ENCODE data around the gene RTL1. TPM values are rescaled to one million over a fixed set of nuclear protein-coding genes. Genes with fewer than 3 reads are reported as not detected.
A peak's percentile ranks its signal among the peaks of the same experiment; 100 is the strongest.

The RTL1 gene
- total RNA-seq, 1 donor from 2014 or later = 0.15 TPM

DNA sequence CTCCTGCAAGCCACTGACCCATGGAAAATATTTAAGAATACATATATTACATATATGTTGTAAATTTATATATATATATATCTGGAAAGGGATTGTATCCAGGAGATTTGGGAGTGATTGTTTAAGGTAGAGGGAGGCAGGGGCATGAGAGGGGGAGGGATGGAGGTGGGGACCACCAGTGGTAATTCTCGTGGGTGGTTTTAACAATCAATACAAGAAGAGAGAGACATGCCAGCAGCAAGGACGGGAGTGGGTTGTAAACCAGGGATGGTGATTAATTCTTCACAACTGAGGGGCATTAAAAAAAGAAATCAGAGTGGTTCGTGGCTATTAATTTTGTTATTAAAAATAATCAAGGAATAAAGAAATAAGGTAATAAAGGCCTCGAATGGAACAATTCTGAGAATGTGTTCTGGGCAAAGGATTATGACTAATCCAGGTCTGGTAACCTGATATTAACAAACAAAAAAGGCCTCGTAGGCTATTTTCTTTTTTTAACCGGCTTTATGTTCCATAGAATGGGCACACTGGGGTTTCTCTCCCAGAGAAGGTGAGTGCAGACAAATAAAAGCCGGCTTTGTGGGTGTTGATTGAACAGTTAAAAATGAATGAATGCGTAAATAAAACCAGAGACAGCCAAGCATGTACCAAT lies 8.3 kb upstream of the RTL1 start:
- TF ChIP-seq EZH2 (IDR thresholded peaks at IDR 0.05) (no peak), CTCF (IDR thresholded peaks at IDR 0.05) (no peak), EZH2phosphoT487 (IDR thresholded peaks at IDR 0.05) (no peak)
- Mint-ChIP-seq H3K27ac (no peak overlapping the region), H3K4me1 (peaks cover 7% of the 10 kb centered on the region), H3K36me3 (no peaks in the 10 kb centered on the region), H3K27me3 (ENCODE audit: insufficient read depth, low read depth) (peaks cover 7% of the 10 kb centered on the region), H3K9me3 (no peaks in the 10 kb centered on the region), H3K4me3 (no peak overlapping the region)
- H3F3A ChIP-seq (ENCODE audit: low read depth) = peaks cover 7% of the 10 kb centered on the region
- H3K4me1 ChIP-seq = peaks cover 21% of the 10 kb centered on the region
- H2AFZ ChIP-seq (replicated peaks) = no peak overlapping the region
- no peaks in the 10 kb centered on the region for H3K9me3 ChIP-seq (ENCODE audit: low read depth)
- H4K20me1 ChIP-seq (ENCODE audit: low read depth) = no peaks in the 10 kb centered on the region
- peak overlapping the region; percentile 57 for H3K4me2 ChIP-seq
- no peaks in the 10 kb centered on the region for H3K36me3 ChIP-seq
- H3K9ac ChIP-seq = no peak overlapping the region
- no peaks in the 10 kb centered on the region for H3K27me3 ChIP-seq
- no peaks in the 10 kb centered on the region for H3K79me2 ChIP-seq (ENCODE audit: low read depth)
- no peak overlapping the region for H3K4me3 ChIP-seq
- H3K27ac ChIP-seq = no peak overlapping the region
- peak; percentile 30 for DNase-seq (ENCODE audit: low spot score)

GRCh38 chr14:100910888-100911664 lies 7.6 kb upstream of the RTL1 start:
- H3F3A ChIP-seq (ENCODE audit: low read depth) = peaks cover 14% of the 10 kb centered on the region
- H3K27ac ChIP-seq = no peak overlapping the region
- no peaks in the 10 kb centered on the region for H4K20me1 ChIP-seq (ENCODE audit: low read depth)
- Mint-ChIP-seq H3K36me3 (no peaks in the 10 kb centered on the region), H3K4me1 (peaks cover 10% of the 10 kb centered on the region), H3K4me3 (no peak overlapping the region), H3K27ac (no peak overlapping the region), H3K27me3 (ENCODE audit: insufficient read depth, low read depth) (peaks cover 5% of the 10 kb centered on the region), H3K9me3 (no peaks in the 10 kb centered on the region)
- no peak for DNase-seq (ENCODE audit: low spot score)
- no peak overlapping the region for H3K9ac ChIP-seq
- H3K9me3 ChIP-seq (ENCODE audit: low read depth) = no peaks in the 10 kb centered on the region
- no peaks in the 10 kb centered on the region for H3K79me2 ChIP-seq (ENCODE audit: low read depth)
- no peaks in the 10 kb centered on the region for H3K27me3 ChIP-seq
- H3K4me1 ChIP-seq = peaks cover 28% of the 10 kb centered on the region
- H2AFZ ChIP-seq (replicated peaks) = no peak overlapping the region
- H3K4me3 ChIP-seq = no peak overlapping the region
- no peak for TF ChIP-seq CTCF (IDR thresholded peaks at IDR 0.05)
- no peak for TF ChIP-seq EZH2 (IDR thresholded peaks at IDR 0.05)
- H3K4me2 ChIP-seq = peak overlapping the region; percentile 57
- H3K36me3 ChIP-seq = no peaks in the 10 kb centered on the region

DNA sequence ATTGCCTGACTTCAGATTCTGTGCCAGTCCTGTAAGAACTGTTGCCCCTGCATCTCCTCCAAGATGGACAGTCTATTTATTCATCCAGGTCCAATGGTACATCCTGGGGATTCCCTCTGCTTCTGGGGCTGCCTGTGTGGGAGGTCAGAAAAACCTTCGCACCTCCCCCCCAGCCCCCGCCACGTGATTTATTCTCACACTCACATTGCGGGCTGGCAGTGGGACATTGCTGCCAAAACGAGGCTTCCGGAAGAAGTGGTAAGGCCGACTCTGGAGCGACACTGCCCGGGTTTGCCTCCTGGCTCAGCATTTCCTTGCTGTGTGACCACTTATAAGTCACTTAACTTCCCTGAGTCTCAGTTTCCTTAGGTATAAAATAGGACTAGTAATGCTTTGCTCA lies 5.9 kb upstream of the RTL1 start:
- H3K9me3 Mint-ChIP-seq = no peaks in the 10 kb centered on the region
- H3K9ac ChIP-seq = no peak overlapping the region

More for the DNA sequence above, 5.9 kb upstream of the RTL1 start:
- peaks cover 14% of the 10 kb centered on the region for H3K27me3 ChIP-seq
- H4K20me1 ChIP-seq (ENCODE audit: low read depth) = no peaks in the 10 kb centered on the region
- H3F3A ChIP-seq (ENCODE audit: low read depth) = peaks cover 29% of the 10 kb centered on the region
- peaks cover 24% of the 10 kb centered on the region for H3K4me1 Mint-ChIP-seq
- no peak overlapping the region for H3K4me2 ChIP-seq
- H3K36me3 Mint-ChIP-seq = no peaks in the 10 kb centered on the region
- no peak overlapping the region for H2AFZ ChIP-seq (replicated peaks)
- H3K4me3 Mint-ChIP-seq = no peak overlapping the region
- H3K4me3 ChIP-seq = no peak overlapping the region
- TF ChIP-seq EZH2 (IDR thresholded peaks at IDR 0.05) (no peak), EZH2phosphoT487 (IDR thresholded peaks at IDR 0.05) (no peak), CTCF (IDR thresholded peaks at IDR 0.05) (no peak)
- no peak overlapping the region for H3K27ac ChIP-seq
- H3K79me2 ChIP-seq (ENCODE audit: low read depth) = no peaks in the 10 kb centered on the region
- H3K4me1 ChIP-seq = peaks cover 43% of the 10 kb centered on the region
- H3K9me3 ChIP-seq (ENCODE audit: low read depth) = no peaks in the 10 kb centered on the region
- no peak for DNase-seq (ENCODE audit: low spot score)
- H3K27me3 Mint-ChIP-seq (ENCODE audit: insufficient read depth, low read depth) = peaks cover 8% of the 10 kb centered on the region
- no peak overlapping the region for H3K27ac Mint-ChIP-seq
- no peaks in the 10 kb centered on the region for H3K36me3 ChIP-seq
